Measurements from ENCODE around the gene LMX1B.

Gene LMX1B

DNA sequence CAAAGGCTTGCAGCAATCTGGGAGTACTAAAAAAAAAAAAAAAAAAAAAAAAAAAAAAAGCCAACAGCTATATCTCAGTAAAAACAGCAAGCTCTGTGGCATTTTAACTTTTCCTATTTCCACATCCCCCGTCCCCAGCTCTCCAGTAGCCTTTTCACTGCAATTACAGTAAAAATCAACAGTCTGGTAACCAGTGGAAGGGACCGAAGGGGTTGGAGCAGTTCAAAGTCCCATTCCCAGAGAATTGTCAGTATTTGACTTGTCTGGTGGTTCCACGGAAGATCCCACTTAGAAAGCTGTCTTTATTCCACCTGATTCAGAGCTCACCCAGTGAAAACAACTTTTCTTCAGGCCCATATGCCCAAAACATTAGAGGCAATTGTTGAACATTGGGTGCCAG, 119.3 kb downstream of the LMX1B start (continued):
- TF ChIP-seq GLIS3 (CRISPR knock-in tag; IDR thresholded peaks at IDR 0.05) (no peak), ZFP3 (CRISPR knock-in tag; IDR thresholded peaks at IDR 0.05) (no peak), SNAI2 (CRISPR knock-in tag; IDR thresholded peaks at IDR 0.05) (no peak), ESRRG (CRISPR knock-in tag; IDR thresholded peaks at IDR 0.05) (no peak), BACH2 (CRISPR knock-in tag; IDR thresholded peaks at IDR 0.05; ENCODE audit: borderline replicate concordance) (no peak), ZNF565 (CRISPR knock-in tag; conservative IDR thresholded peaks at IDR 0.05; ENCODE audit: low read depth) (no peak)
- TF ChIP-seq, protein P1, sequence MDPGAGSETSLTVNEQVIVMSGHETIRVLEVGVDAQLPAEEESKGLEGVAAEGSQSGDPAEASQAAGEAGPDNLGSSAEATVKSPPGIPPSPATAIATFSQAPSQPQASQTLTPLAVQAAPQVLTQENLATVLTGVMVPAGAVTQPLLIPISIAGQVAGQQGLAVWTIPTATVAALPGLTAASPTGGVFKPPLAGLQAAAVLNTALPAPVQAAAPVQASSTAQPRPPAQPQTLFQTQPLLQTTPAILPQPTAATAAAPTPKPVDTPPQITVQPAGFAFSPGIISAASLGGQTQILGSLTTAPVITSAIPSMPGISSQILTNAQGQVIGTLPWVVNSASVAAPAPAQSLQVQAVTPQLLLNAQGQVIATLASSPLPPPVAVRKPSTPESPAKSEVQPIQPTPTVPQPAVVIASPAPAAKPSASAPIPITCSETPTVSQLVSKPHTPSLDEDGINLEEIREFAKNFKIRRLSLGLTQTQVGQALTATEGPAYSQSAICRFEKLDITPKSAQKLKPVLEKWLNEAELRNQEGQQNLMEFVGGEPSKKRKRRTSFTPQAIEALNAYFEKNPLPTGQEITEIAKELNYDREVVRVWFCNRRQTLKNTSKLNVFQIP (CRISPR knock-in tag; IDR thresholded peaks at IDR 0.05; ENCODE audit: borderline replicate concordance, low read depth) = no peak

DNA sequence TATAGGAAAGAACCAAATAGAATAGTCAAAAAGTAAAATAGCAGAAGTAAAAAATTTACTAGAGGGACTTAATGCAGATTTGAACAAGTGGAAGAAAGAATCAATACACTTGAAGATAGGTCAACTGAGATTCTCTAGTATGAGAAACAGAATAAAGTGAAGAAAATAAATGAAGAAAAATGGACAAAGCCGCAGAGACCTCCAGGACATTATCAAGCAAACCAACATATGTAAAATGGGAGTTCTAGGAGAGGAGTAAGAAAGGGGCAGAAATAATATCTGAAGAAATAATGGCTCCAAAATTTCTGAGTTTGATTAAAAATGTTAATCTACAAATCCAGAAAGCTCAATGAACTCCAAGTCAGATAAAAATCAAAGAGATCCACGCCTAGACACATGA, 121.1 kb downstream of the LMX1B start:
- no peak for ATAC-seq
- TF ChIP-seq, protein P2, sequence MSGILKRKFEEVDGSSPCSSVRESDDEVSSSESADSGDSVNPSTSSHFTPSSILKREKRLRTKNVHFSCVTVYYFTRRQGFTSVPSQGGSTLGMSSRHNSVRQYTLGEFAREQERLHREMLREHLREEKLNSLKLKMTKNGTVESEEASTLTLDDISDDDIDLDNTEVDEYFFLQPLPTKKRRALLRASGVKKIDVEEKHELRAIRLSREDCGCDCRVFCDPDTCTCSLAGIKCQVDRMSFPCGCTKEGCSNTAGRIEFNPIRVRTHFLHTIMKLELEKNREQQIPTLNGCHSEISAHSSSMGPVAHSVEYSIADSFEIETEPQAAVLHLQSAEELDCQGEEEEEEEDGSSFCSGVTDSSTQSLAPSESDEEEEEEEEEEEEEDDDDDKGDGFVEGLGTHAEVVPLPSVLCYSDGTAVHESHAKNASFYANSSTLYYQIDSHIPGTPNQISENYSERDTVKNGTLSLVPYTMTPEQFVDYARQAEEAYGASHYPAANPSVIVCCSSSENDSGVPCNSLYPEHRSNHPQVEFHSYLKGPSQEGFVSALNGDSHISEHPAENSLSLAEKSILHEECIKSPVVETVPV (CRISPR knock-in tag; IDR thresholded peaks at IDR 0.05) = no peak
- TF ChIP-seq, protein P3, sequence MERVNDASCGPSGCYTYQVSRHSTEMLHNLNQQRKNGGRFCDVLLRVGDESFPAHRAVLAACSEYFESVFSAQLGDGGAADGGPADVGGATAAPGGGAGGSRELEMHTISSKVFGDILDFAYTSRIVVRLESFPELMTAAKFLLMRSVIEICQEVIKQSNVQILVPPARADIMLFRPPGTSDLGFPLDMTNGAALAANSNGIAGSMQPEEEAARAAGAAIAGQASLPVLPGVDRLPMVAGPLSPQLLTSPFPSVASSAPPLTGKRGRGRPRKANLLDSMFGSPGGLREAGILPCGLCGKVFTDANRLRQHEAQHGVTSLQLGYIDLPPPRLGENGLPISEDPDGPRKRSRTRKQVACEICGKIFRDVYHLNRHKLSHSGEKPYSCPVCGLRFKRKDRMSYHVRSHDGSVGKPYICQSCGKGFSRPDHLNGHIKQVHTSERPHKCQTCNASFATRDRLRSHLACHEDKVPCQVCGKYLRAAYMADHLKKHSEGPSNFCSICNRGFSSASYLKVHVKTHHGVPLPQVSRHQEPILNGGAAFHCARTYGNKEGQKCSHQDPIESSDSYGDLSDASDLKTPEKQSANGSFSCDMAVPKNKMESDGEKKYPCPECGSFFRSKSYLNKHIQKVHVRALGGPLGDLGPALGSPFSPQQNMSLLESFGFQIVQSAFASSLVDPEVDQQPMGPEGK (CRISPR knock-in tag; IDR thresholded peaks at IDR 0.05; ENCODE audit: borderline replicate concordance) = no peak
- no peak for TF ChIP-seq ZNF565 (CRISPR knock-in tag; conservative IDR thresholded peaks at IDR 0.05; ENCODE audit: low read depth)
- no peak for TF ChIP-seq ZNF8 (CRISPR knock-in tag; IDR thresholded peaks at IDR 0.05)
- TF ChIP-seq, protein P1 (CRISPR knock-in tag; IDR thresholded peaks at IDR 0.05; ENCODE audit: borderline replicate concordance, low read depth) = no peak
- TF ChIP-seq ESRRG (CRISPR knock-in tag; IDR thresholded peaks at IDR 0.05) = no peak
- no peak for TF ChIP-seq ARNTL (CRISPR knock-in tag; IDR thresholded peaks at IDR 0.05; ENCODE audit: borderline replicate concordance, low read depth)
- TF ChIP-seq ZFP30 (CRISPR knock-in tag; IDR thresholded peaks at IDR 0.05) = no peak
- TF ChIP-seq ZC3H10 (CRISPR knock-in tag; IDR thresholded peaks at IDR 0.05) = no peak
- TF ChIP-seq, protein P4, sequence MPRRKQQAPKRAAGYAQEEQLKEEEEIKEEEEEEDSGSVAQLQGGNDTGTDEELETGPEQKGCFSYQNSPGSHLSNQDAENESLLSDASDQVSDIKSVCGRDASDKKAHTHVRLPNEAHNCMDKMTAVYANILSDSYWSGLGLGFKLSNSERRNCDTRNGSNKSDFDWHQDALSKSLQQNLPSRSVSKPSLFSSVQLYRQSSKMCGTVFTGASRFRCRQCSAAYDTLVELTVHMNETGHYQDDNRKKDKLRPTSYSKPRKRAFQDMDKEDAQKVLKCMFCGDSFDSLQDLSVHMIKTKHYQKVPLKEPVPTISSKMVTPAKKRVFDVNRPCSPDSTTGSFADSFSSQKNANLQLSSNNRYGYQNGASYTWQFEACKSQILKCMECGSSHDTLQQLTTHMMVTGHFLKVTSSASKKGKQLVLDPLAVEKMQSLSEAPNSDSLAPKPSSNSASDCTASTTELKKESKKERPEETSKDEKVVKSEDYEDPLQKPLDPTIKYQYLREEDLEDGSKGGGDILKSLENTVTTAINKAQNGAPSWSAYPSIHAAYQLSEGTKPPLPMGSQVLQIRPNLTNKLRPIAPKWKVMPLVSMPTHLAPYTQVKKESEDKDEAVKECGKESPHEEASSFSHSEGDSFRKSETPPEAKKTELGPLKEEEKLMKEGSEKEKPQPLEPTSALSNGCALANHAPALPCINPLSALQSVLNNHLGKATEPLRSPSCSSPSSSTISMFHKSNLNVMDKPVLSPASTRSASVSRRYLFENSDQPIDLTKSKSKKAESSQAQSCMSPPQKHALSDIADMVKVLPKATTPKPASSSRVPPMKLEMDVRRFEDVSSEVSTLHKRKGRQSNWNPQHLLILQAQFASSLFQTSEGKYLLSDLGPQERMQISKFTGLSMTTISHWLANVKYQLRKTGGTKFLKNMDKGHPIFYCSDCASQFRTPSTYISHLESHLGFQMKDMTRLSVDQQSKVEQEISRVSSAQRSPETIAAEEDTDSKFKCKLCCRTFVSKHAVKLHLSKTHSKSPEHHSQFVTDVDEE (CRISPR knock-in tag; IDR thresholded peaks at IDR 0.05) = no peak
- TF ChIP-seq BACH2 (CRISPR knock-in tag; IDR thresholded peaks at IDR 0.05; ENCODE audit: borderline replicate concordance) = no peak
- TF ChIP-seq ZFP3 (CRISPR knock-in tag; IDR thresholded peaks at IDR 0.05) = no peak
- no peak for TF ChIP-seq ZNF70 (CRISPR knock-in tag; IDR thresholded peaks at IDR 0.05)
- no peak for TF ChIP-seq CSDC2 (CRISPR knock-in tag; IDR thresholded peaks at IDR 0.05)
- TF ChIP-seq PPARA (CRISPR knock-in tag; IDR thresholded peaks at IDR 0.05; ENCODE audit: borderline replicate concordance) = no peak
- TF ChIP-seq SNAI2 (CRISPR knock-in tag; IDR thresholded peaks at IDR 0.05) = no peak
- no peak for TF ChIP-seq GLIS3 (CRISPR knock-in tag; IDR thresholded peaks at IDR 0.05)
- no peak for TF ChIP-seq TCF4 (CRISPR knock-in tag; IDR thresholded peaks at IDR 0.05; ENCODE audit: borderline replicate concordance)

DNA sequence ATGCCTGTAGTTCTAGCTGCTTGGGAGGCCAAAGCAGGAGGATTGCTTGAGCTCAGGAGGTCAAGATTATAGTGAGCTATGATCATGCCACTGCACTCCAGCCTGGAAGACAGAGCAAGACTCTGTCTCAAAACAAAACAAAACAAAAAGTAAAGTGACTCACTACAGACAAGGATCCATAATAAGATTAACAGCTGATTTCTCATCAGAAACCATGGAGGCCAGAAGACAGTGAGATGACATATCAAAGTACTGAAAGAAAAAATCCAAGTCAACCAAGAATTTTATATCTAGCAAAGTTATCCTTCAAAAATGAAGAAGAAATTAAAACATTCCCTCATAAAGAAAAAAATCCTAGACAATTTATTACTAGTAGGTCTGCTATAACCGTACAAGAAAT, 121.8 kb downstream of the LMX1B start:
- ATAC-seq = no peak
- TF ChIP-seq, protein P2 (CRISPR knock-in tag; IDR thresholded peaks at IDR 0.05) = no peak
- TF ChIP-seq, protein P4 (CRISPR knock-in tag; IDR thresholded peaks at IDR 0.05) = no peak
- no peak for TF ChIP-seq CSDC2 (CRISPR knock-in tag; IDR thresholded peaks at IDR 0.05)
- no peak for TF ChIP-seq ZC3H10 (CRISPR knock-in tag; IDR thresholded peaks at IDR 0.05)
- TF ChIP-seq ZFP30 (CRISPR knock-in tag; IDR thresholded peaks at IDR 0.05) = no peak
- TF ChIP-seq, protein P3 (CRISPR knock-in tag; IDR thresholded peaks at IDR 0.05; ENCODE audit: borderline replicate concordance) = no peak
- TF ChIP-seq, protein P5, sequence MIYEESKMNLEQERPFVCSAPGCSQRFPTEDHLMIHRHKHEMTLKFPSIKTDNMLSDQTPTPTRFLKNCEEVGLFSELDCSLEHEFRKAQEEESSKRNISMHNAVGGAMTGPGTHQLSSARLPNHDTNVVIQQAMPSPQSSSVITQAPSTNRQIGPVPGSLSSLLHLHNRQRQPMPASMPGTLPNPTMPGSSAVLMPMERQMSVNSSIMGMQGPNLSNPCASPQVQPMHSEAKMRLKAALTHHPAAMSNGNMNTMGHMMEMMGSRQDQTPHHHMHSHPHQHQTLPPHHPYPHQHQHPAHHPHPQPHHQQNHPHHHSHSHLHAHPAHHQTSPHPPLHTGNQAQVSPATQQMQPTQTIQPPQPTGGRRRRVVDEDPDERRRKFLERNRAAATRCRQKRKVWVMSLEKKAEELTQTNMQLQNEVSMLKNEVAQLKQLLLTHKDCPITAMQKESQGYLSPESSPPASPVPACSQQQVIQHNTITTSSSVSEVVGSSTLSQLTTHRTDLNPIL (CRISPR knock-in tag; IDR thresholded peaks at IDR 0.05; ENCODE audit: low read depth) = no peak

All from SK-N-SH treated with all-trans-retinoic acid at 6 μM for 48 hours (cell line).